Caco-2 (cell line): ENCODE results near the gene ATAT1. TPM values are rescaled to one million over a fixed set of nuclear protein-coding genes. Genes with fewer than 3 reads are reported as not detected.

ENCODE experiments used
- BruUV-seq: library from RNA; stranded (reverse); fragments of 400-500 nt; replicated peaks from 2 replicates; lab custom pipeline; 2021; lab: Mats Ljungman, UMichigan
- CTCF ChIA-PET: fragments of 300-600 bp; sonication (Branson Sonifier 250); formaldehyde crosslinking; loops from one replicate; lab custom pipeline; 2022; ENCODE audit warnings: antibody characterized with exemption; lab: Charles Lee
- POLR2A ChIA-PET: fragments of 300-600 bp; sonication (Branson Sonifier 250); formaldehyde crosslinking; loops from one replicate; lab custom pipeline; 2022; ENCODE audit warnings: antibody characterized with exemption; lab: Charles Lee
- DNase-seq, 2 experiments: peaks; one replicate each; pipeline versions ENCODE4 v3.0.0 to v3.0.0-alpha.2; 2020 to 2022
- H3K27me3 ChIP-seq: replicated peaks from 2 replicates; pipeline ENCODE4 v1.6.0; 2011; ENCODE audit warnings: low read length; ENCODE audit not compliant: control insufficient read depth, insufficient read depth
- H3K36me3 ChIP-seq: 2 replicates; pipeline ENCODE4 v1.5.1; 2011; ENCODE audit warnings: low read length; ENCODE audit not compliant: control insufficient read depth, insufficient read depth
- H3K4me1 ChIP-seq: fragments of 250-450 bp; sonication (Bioruptor Pico); 2 replicates; pipeline ENCODE4 v1.5.1; 2020; ENCODE audit warnings: mild to moderate bottlenecking
- H3K4me3 ChIP-seq: 2 replicates; pipeline ENCODE4 v1.5.1; 2011; ENCODE audit warnings: low read depth, mild to moderate bottlenecking, control low read depth, low read length
- H3K9me3 ChIP-seq: fragments of 250-450 bp; sonication (Bioruptor Pico); 2 replicates; pipeline ENCODE4 v1.5.1; 2020; ENCODE audit warnings: mild to moderate bottlenecking, moderate library complexity
- H3K27ac Mint-ChIP-seq: one replicate; pipeline ENCODE4 v1.8.0; 2022; ENCODE audit warnings: mixed read lengths; ENCODE audit not compliant: unreplicated experiment
- H3K27me3 Mint-ChIP-seq: one replicate; pipeline ENCODE4 v1.8.0; 2022; ENCODE audit warnings: mixed read lengths; ENCODE audit not compliant: insufficient read depth, unreplicated experiment
- H3K36me3 Mint-ChIP-seq: one replicate; pipeline ENCODE4 v1.8.0; 2022; ENCODE audit warnings: mild to moderate bottlenecking, mixed read lengths; ENCODE audit not compliant: insufficient read depth, unreplicated experiment
- H3K4me1 Mint-ChIP-seq: one replicate; pipeline ENCODE4 v1.8.0; 2022; ENCODE audit warnings: low read depth, mixed read lengths; ENCODE audit not compliant: unreplicated experiment
- H3K4me3 Mint-ChIP-seq: one replicate; pipeline ENCODE4 v1.8.0; 2022; ENCODE audit warnings: mild to moderate bottlenecking, moderate library complexity, mixed read lengths; ENCODE audit not compliant: unreplicated experiment
- H3K9me3 Mint-ChIP-seq: one replicate; pipeline ENCODE4 v1.8.0; 2022; ENCODE audit warnings: mixed read lengths; ENCODE audit not compliant: unreplicated experiment
- CTCF ChIP-seq, 2 experiments: fragments of 200-600 bp in 1 of 2; IDR thresholded peaks; 1 replicate in 1 of 2; 2 replicates in 1 of 2; pipeline versions ENCODE4 v1.5.1 to v1.8.0; 2011 to 2022; ENCODE audit warnings: antibody characterized with exemption in 1 of 2, control low read depth in 1 of 2, inconsistent platforms in 1 of 2, low read depth in 1 of 2, low read length in 1 of 2, mild to moderate bottlenecking in 1 of 2, moderate library complexity in 1 of 2; ENCODE audit not compliant: insufficient read depth in 1 of 2, severe bottlenecking in 1 of 2, unreplicated experiment in 1 of 2
- intact Hi-C: fragments of 100-400 bp; cut with micrococcal nuclease; formaldehyde crosslinking; loops from one replicate; pipeline ENCODE4 v1.10.0; 2022; ENCODE audit not compliant: unreplicated experiment
- total RNA-seq: library from RNA; stranded (reverse); gene quantifications from 2 replicates; pipeline ENCODE4 v1.2.3, GENCODE V29; 2022

The ATAT1 gene
- total RNA-seq, 1 experiment from 2014 or later: 17.9 TPM

- no peak overlapping the region for H3K4me3 Mint-ChIP-seq
- no TSS peak for BruUV-seq
- ChIA-PET POLR2A (interaction anchor here (1.0 to 1.3 kb wide), 4 partner anchors 12 to 104 kb away, joined by 4 read pairs; partner anchors contain the start of gene MDC1), CTCF (interaction anchor here (0.8 kb wide), 1 partner anchor 131 kb away, joined by 3 read pairs; no protein-coding TSS in a partner anchor)
- Histone ChIP-seq H3K4me1 (no peaks in the 10 kb centered on the region), H3K36me3 (peaks cover 3% of the 10 kb centered on the region), H3K4me3 (no peak overlapping the region), H3K27me3 (no peaks in the 10 kb centered on the region), H3K9me3 (no peaks in the 10 kb centered on the region)
- intact Hi-C loops: no loop called here
- TF ChIP-seq CTCF (IDR thresholded peaks at IDR 0.05; ENCODE audit: insufficient read depth in 1 of 2, low read depth in 1 of 2, low read length in 1 of 2, severe bottlenecking in 1 of 2, unreplicated experiment in 1 of 2): no peak
- DNase-seq: no peak
- no peaks in the 10 kb centered on the region for H3K9me3 Mint-ChIP-seq
- H3K27ac Mint-ChIP-seq: no peak overlapping the region
- H3K36me3 Mint-ChIP-seq: peaks cover 91% of the 10 kb centered on the region
- H3K4me1 Mint-ChIP-seq: peaks cover 22% of the 10 kb centered on the region
- peaks cover 6% of the 10 kb centered on the region for H3K27me3 Mint-ChIP-seq
Measured at GRCh38 chr6:30612687-30613248, 13.9 kb upstream of the ATAT1 start.

DNA sequence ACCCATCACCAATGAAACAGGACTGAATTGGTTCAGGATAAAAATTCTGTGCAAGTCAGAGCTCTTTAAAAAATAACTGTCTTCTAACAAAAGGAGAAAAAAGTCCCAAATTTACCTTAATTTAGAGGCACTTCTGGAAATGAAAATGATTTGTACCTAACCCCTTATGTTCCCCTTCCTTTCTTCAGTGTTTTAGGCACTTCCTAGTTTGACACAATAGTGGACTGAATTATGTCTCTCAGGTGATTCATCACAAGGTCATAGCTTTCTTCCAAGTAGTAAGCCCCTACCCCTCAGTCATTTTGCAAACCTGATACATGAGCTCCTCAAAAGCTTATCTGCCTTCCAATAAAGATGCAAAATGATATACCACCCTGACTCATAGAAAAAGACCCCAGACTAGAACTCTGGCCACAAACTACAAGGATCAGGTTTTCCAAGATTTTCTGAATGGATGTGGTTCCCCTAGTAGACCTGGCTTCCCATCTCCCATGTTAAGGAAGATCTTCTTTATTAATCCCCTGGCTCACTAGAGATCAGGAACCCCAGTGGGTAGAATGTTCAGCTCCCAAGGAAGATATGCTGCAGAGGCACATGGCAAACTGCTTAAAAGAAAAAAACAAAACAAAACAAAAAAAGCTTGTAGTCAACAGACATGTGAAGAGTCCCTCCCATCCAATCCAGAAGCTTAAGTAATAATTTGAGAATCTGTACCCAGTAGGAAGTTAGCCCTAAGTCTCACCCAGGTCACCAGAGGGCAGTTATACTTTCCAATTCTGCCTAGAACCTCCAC, 13.2 kb upstream of the ATAT1 start:
- CTCF ChIA-PET: no interaction called here
- H3K27me3 Mint-ChIP-seq: peaks cover 6% of the 10 kb centered on the region
- peaks cover 3% of the 10 kb centered on the region for H3K36me3 ChIP-seq
- no peak for TF ChIP-seq CTCF (IDR thresholded peaks at IDR 0.05; ENCODE audit: insufficient read depth in 1 of 2, low read depth in 1 of 2, low read length in 1 of 2, severe bottlenecking in 1 of 2, unreplicated experiment in 1 of 2)
- H3K4me1 ChIP-seq: no peaks in the 10 kb centered on the region
- no TSS peak for BruUV-seq
- H3K4me3 ChIP-seq: no peak overlapping the region
- H3K27me3 ChIP-seq: no peaks in the 10 kb centered on the region
- no peaks in the 10 kb centered on the region for H3K9me3 Mint-ChIP-seq
- DNase-seq: no peak
- peak overlapping the region; percentile 78 for H3K4me3 Mint-ChIP-seq
- H3K9me3 ChIP-seq: no peaks in the 10 kb centered on the region
- intact Hi-C loops: no loop called here
- peak overlapping the region; percentile 39 for H3K27ac Mint-ChIP-seq
- POLR2A ChIA-PET: interaction anchor here (0.5 to 1.3 kb wide), 5 partner anchors 13 to 1047 kb away, joined by 3 to 4 read pairs (median 4); partner anchors contain the start of genes C6orf47 and MDC1
- H3K36me3 Mint-ChIP-seq: peaks cover 87% of the 10 kb centered on the region
- H3K4me1 Mint-ChIP-seq: peaks cover 22% of the 10 kb centered on the region

DNA sequence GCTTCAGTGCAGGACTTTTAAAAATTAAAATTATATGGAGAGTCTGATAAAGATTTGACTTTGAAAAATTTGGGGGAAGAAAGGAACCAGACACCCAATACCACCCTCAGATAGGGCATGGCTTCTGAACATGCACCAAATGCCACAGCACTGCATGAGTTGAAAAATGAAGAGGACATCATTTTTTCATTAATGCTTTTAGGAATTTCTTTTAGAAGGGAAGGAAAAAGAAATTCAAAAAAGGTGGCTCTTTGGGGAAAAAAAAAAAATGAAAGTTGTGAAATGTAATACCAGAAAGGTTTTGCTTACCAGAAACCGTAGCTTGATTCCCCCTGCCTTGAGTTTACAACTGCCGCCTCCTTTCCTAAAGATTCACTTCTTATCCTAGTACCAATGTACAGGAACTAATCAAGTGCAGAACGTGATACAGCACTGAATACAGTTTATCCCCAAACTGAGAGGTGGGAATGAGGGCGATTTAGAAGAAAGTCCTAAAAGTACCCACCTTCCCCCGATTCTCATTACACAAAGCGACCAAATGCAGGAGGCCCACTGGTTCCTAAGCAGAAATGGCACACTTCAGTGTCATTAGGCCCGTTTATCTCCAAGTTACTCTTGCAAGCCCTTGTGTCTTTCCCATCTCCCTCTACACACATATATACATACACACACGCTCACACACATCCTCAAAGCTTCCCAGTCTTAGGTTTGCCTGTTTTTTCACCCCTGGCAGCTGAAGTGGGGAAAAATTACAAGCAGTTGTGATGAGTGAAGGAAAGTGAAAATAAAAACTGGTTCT, 12.4 kb upstream of the ATAT1 start:
- POLR2A ChIA-PET: interaction anchor here (0.5 to 2.0 kb wide), 15 partner anchors 8 to 1046 kb away, joined by 3 to 22 read pairs (median 5); partner anchors contain the start of genes ABCF1, C6orf47, MDC1 and PRR3
- CTCF ChIA-PET: interaction anchor here (0.7 to 1.0 kb wide), 4 partner anchors 18 to 328 kb away, joined by 3 to 8 read pairs (median 6); no protein-coding TSS in a partner anchor
- peaks cover 80% of the 10 kb centered on the region for H3K36me3 Mint-ChIP-seq

More for the DNA sequence above, 12.4 kb upstream of the ATAT1 start:
- Mint-ChIP-seq H3K4me3 (peak overlapping the region; percentile 78), H3K9me3 (no peaks in the 10 kb centered on the region), H3K4me1 (peaks cover 22% of the 10 kb centered on the region), H3K27me3 (peaks cover 6% of the 10 kb centered on the region), H3K27ac (peak overlapping the region; percentile 96)
- no peak for TF ChIP-seq CTCF (IDR thresholded peaks at IDR 0.05; ENCODE audit: insufficient read depth in 1 of 2, low read depth in 1 of 2, low read length in 1 of 2, severe bottlenecking in 1 of 2, unreplicated experiment in 1 of 2)
- BruUV-seq: no TSS peak
- Histone ChIP-seq H3K4me1 (no peaks in the 10 kb centered on the region), H3K9me3 (no peaks in the 10 kb centered on the region), H3K27me3 (no peaks in the 10 kb centered on the region), H3K36me3 (peaks cover 2% of the 10 kb centered on the region), H3K4me3 (no peak overlapping the region)
- intact Hi-C loops: no loop called here
- no peak for DNase-seq
